Choroid plexus epithelial cell (primary cell): ENCODE data around the gene OR9A2.
"Not testable (repeated sequence)": the region's sequence is repeated elsewhere in the genome, so short reads cannot be mapped to it uniquely, and the experiment has no call there.

Source experiments
- DNase-seq: peaks from one replicate; pipeline ENCODE4 v3.0.0-alpha.2; 2010; ENCODE audit warnings: low read depth
- H3K4me3 ChIP-seq: 2 replicates; pipeline ENCODE4 v1.5.1; 2011; ENCODE audit warnings: low read depth, mild to moderate bottlenecking, control low read depth, low read length, moderate library complexity
- CTCF ChIP-seq: conservative IDR thresholded peaks from 2 replicates; pipeline ENCODE4 v1.5.1; 2011; ENCODE audit warnings: low read depth, mild to moderate bottlenecking, control low read depth, inconsistent platforms, low read length, moderate library complexity

The OR9A2 gene

GRCh38 chr7:142984297-142984696 is 42.6 kb downstream of the OR9A2 start:
- no peak for TF ChIP-seq CTCF
- no peak for DNase-seq

DNA sequence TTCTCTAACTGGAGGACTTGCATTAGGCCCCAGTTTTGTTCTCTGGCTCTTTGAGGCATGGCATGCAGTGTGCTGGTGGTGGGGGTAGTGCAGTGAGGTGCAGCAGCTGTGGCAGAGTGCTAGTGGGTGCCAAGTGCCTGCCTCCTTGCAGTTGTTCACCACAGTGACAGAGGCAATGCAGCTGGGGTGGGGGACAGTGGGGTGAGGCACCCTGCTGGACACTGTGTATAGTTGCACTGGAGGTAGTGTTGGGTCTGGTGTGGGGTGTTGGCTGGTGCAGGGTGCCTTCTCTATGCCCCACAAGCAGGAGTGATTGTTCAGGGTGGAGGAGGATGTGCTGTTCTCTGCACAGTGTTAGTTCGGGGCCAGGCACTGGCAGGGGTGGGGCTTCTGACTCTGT is 43.1 kb downstream of the OR9A2 start:
- DNase-seq = no peak
- TF ChIP-seq CTCF = no peak
- no peak overlapping the region for H3K4me3 ChIP-seq

More at GRCh38 chr7:142984297-142984696, 42.6 kb downstream of the OR9A2 start:
- no peak overlapping the region for H3K4me3 ChIP-seq

DNA sequence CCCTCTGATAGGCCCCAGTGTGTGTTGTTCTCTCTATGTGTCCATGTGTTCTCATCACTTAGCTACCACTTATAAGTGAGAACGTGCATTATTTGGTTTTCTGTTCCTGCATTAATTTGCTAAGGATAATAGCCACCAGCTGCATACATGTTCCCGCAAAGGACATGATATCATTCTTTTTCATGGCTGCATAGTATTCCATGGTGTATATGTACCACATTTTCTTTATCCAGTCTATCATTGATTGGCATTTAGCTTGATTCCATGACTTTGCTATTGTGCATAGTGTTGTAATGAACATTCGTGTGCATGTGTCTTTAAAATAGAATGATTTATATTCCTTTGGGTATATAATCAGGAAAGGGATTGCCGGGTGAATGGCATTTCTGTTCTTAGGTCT is 48.5 kb downstream of the OR9A2 start:
- not testable (repeated sequence) for DNase-seq

More for the DNA sequence above, 48.5 kb downstream of the OR9A2 start:
- H3K4me3 ChIP-seq = not testable (repeated sequence)
